Measurements from ENCODE around the gene SLC2A4RG. TPM values are rescaled to one million over a fixed set of nuclear protein-coding genes. Genes with fewer than 3 reads are reported as not detected.

SLC2A4RG gene
- total and polyA plus RNA-seq, 2 of the 13 experiments (the other 11 are each of a cell fraction or from before 2014, with no cell fraction given) = 91.4 to 95.9 TPM

DNA sequence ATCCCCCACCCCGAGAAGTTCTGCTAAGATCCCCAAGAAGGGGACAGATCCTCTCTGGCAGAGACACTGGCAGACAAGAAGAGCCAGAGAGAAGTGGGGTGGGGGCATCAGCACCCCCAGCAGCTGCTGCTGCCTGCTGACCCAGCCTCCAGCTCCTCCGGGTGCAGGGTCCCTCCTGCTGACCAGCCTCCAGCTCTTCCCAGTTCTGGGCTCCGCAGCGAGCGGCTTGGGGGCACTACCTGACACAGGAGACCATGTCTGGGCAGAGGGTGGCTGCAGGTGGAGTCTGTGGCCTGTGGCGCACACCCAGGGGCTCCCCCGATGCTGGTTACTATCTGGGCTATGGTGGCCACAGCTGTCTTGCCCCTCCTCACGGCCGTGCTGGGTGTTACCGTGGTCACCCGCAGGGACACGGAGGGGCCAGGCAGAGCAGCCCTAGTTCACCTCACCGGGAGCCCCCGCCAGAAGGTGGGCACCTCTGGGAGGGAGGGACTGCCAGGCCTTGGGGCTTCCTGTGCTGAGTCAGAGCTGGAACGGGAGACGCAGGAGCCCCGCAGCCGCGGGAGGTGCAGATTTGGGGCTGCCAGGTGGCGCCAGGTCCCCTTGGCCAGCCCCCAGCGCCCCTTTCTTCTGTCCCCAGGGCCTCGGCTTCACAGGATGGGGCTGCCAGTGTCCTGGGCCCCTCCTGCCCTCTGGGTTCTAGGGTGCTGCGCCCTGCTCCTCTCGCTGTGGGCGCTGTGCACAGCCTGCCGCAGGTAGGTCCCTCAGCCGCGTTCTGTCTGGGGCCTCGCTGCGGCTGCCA lies 2.5 kb upstream of the SLC2A4RG start (continued):
- TF ChIP-seq ZNF607 (CRISPR knock-in tag; IDR thresholded peaks at IDR 0.05; ENCODE audit: borderline replicate concordance) = no peak
- TF ChIP-seq, protein P1, sequence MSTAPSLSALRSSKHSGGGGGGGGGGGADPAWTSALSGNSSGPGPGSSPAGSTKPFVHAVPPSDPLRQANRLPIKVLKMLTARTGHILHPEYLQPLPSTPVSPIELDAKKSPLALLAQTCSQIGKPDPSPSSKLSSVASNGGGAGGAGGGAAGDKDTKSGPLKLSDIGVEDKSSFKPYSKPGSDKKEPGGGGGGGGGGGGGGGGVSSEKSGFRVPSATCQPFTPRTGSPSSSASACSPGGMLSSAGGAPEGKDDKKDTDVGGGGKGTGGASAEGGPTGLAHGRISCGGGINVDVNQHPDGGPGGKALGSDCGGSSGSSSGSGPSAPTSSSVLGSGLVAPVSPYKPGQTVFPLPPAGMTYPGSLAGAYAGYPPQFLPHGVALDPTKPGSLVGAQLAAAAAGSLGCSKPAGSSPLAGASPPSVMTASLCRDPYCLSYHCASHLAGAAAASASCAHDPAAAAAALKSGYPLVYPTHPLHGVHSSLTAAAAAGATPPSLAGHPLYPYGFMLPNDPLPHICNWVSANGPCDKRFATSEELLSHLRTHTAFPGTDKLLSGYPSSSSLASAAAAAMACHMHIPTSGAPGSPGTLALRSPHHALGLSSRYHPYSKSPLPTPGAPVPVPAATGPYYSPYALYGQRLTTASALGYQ (CRISPR knock-in tag; IDR thresholded peaks at IDR 0.05) = no peak
- TF ChIP-seq KLF9 (CRISPR knock-in tag; IDR thresholded peaks at IDR 0.05; ENCODE audit: low read depth) = no peak
- no peak for TF ChIP-seq RXRB (CRISPR knock-in tag; IDR thresholded peaks at IDR 0.05; ENCODE audit: borderline replicate concordance)
- TF ChIP-seq ZNF619 (CRISPR knock-in tag; IDR thresholded peaks at IDR 0.05) = no peak; the same call in 1 of the 2 replicates
- TF ChIP-seq ZNF766 (CRISPR knock-in tag; IDR thresholded peaks at IDR 0.05; ENCODE audit: borderline replicate concordance) = no peak
- TF ChIP-seq SIX4 (CRISPR knock-in tag; IDR thresholded peaks at IDR 0.05) = no peak
- 0 out of 4 replicates have a peak, but pooled peaks of 1 of the 2 experiments have one; percentile 1 for TF ChIP-seq POLR2A (IDR thresholded peaks at IDR 0.05; ENCODE audit: insufficient read depth in 1 of 2, low read depth in 2 of 2, low read length in 2 of 2)
- no peak for TF ChIP-seq GTF3A (CRISPR knock-in tag; conservative IDR thresholded peaks at IDR 0.05)
- no peak for TF ChIP-seq RFX1 (IDR thresholded peaks at IDR 0.05)
- TF ChIP-seq, protein P2, sequence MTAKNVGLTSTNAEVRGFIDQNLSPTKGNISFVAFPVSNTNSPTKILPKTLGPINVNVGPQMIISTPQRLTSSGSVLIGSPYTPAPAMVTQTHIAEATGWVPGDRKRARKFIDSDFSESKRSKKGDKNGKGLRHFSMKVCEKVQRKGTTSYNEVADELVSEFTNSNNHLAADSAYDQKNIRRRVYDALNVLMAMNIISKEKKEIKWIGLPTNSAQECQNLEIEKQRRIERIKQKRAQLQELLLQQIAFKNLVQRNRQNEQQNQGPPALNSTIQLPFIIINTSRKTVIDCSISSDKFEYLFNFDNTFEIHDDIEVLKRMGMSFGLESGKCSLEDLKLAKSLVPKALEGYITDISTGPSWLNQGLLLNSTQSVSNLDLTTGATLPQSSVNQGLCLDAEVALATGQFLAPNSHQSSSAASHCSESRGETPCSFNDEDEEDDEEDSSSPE (CRISPR knock-in tag; IDR thresholded peaks at IDR 0.05) = peak; percentile 91
- TF ChIP-seq FOXP1 (IDR thresholded peaks at IDR 0.05) = no peak
- no peak for TF ChIP-seq FOXP1 (CRISPR knock-in tag; IDR thresholded peaks at IDR 0.05)
- no peak for TF ChIP-seq MIXL1 (CRISPR knock-in tag; IDR thresholded peaks at IDR 0.05)
- TF ChIP-seq PHF20 (CRISPR knock-in tag; IDR thresholded peaks at IDR 0.05) = no peak
- TF ChIP-seq GATAD1 (CRISPR knock-in tag; IDR thresholded peaks at IDR 0.05) = 0 out of 2 replicates have a peak, but pooled peaks have one; percentile 19
- TF ChIP-seq, protein P3, sequence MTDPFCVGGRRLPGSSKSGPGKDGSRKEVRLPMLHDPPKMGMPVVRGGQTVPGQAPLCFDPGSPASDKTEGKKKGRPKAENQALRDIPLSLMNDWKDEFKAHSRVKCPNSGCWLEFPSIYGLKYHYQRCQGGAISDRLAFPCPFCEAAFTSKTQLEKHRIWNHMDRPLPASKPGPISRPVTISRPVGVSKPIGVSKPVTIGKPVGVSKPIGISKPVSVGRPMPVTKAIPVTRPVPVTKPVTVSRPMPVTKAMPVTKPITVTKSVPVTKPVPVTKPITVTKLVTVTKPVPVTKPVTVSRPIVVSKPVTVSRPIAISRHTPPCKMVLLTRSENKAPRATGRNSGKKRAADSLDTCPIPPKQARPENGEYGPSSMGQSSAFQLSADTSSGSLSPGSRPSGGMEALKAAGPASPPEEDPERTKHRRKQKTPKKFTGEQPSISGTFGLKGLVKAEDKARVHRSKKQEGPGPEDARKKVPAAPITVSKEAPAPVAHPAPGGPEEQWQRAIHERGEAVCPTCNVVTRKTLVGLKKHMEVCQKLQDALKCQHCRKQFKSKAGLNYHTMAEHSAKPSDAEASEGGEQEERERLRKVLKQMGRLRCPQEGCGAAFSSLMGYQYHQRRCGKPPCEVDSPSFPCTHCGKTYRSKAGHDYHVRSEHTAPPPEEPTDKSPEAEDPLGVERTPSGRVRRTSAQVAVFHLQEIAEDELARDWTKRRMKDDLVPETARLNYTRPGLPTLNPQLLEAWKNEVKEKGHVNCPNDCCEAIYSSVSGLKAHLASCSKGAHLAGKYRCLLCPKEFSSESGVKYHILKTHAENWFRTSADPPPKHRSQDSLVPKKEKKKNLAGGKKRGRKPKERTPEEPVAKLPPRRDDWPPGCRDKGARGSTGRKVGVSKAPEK (CRISPR knock-in tag; IDR thresholded peaks at IDR 0.05; ENCODE audit: borderline replicate concordance) = no peak; the same call in 1 of the 2 replicates
- no peak for TF ChIP-seq GATAD2A (CRISPR knock-in tag; IDR thresholded peaks at IDR 0.05)
- peak; percentile 54; the same call in 1 of the 2 replicates for TF ChIP-seq NCOA1 (CRISPR knock-in tag; IDR thresholded peaks at IDR 0.05)
- TF ChIP-seq MYNN (CRISPR knock-in tag; IDR thresholded peaks at IDR 0.05; ENCODE audit: low read depth) = 0 out of 2 replicates have a peak, but pooled peaks have one; percentile 53
- no peak; the same call in 1 of the 2 replicates for TF ChIP-seq ZNF749 (CRISPR knock-in tag; IDR thresholded peaks at IDR 0.05; ENCODE audit: borderline replicate concordance)
- TF ChIP-seq, protein P4, sequence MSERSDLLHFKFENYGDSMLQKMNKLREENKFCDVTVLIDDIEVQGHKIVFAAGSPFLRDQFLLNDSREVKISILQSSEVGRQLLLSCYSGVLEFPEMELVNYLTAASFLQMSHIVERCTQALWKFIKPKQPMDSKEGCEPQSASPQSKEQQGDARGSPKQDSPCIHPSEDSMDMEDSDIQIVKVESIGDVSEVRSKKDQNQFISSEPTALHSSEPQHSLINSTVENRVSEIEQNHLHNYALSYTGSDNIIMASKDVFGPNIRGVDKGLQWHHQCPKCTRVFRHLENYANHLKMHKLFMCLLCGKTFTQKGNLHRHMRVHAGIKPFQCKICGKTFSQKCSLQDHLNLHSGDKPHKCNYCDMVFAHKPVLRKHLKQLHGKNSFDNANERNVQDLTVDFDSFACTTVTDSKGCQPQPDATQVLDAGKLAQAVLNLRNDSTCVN (CRISPR knock-in tag; IDR thresholded peaks at IDR 0.05; ENCODE audit: borderline replicate concordance) = no peak
- TF ChIP-seq KDM4B (CRISPR knock-in tag; IDR thresholded peaks at IDR 0.05) = no peak
- peak; percentile 21; the same call in 1 of the 2 replicates for TF ChIP-seq REPIN1 (CRISPR knock-in tag; IDR thresholded peaks at IDR 0.05; ENCODE audit: borderline replicate concordance, low read depth)
- peak; percentile 2; the same call in 1 of the 2 replicates for TF ChIP-seq WIZ (CRISPR knock-in tag; IDR thresholded peaks at IDR 0.05)
- no peak for TF ChIP-seq PHF8 (CRISPR knock-in tag; IDR thresholded peaks at IDR 0.05)

Measured in HepG2 (cell line).